ENCODE data around the gene MED13L.

MED13L gene

GRCh38 chr12:116196752-116197718 is 80.5 kb downstream of the MED13L start:
- DNase-seq (ENCODE audit: extremely low spot score), result peak; percentile 17
- no peak for TF ChIP-seq HDGF (IDR thresholded peaks at IDR 0.05; ENCODE audit: borderline replicate concordance)
- no peak for TF ChIP-seq NFRKB (IDR thresholded peaks at IDR 0.05)
- TF ChIP-seq L3MBTL2 (conservative IDR thresholded peaks at IDR 0.05), result no peak
- ChIA-PET CTCF (interaction anchor here (0.6 to 0.7 kb wide), 2 partner anchors 39 to 199 kb away, joined by 3 read pairs; no protein-coding TSS in a partner anchor), POLR2A (no interaction called here)

- DNase-seq (ENCODE audit: extremely low spot score), result no peak
- TF ChIP-seq FOXA1 (IDR thresholded peaks at IDR 0.05) (no peak), LEF1 (IDR thresholded peaks at IDR 0.05; ENCODE audit: borderline replicate concordance) (no peak), HDGF (IDR thresholded peaks at IDR 0.05; ENCODE audit: borderline replicate concordance) (no peak), SUZ12 (IDR thresholded peaks at IDR 0.05) (no peak), CTBP1 (IDR thresholded peaks at IDR 0.05; ENCODE audit: borderline replicate concordance) (no peak), TARDBP (IDR thresholded peaks at IDR 0.05) (no peak), SP1 (IDR thresholded peaks at IDR 0.05) (no peak), BHLHE40 (IDR thresholded peaks at IDR 0.05; ENCODE audit: borderline replicate concordance) (no peak), ZNF384 (IDR thresholded peaks at IDR 0.05) (peak; percentile 76)
- CTCF ChIA-PET, result interaction anchor here (0.7 kb wide), 1 partner anchor 198 kb away, joined by 3 read pairs; no protein-coding TSS in a partner anchor
- POLR2A ChIA-PET, result no interaction called here
These were observed 81.3 kb downstream of the MED13L start for GRCh38 chr12:116196226-116196625.

- no peak for DNase-seq (ENCODE audit: extremely low spot score)
- ChIA-PET CTCF (no interaction called here), POLR2A (no interaction called here)
- no peak for TF ChIP-seq SUZ12 (IDR thresholded peaks at IDR 0.05)
- TF ChIP-seq NFRKB (IDR thresholded peaks at IDR 0.05), result no peak
- TF ChIP-seq LEF1 (IDR thresholded peaks at IDR 0.05; ENCODE audit: borderline replicate concordance), result no peak
- TF ChIP-seq FOXA1 (IDR thresholded peaks at IDR 0.05), result no peak
- TF ChIP-seq L3MBTL2 (conservative IDR thresholded peaks at IDR 0.05), result no peak
- no peak for TF ChIP-seq TARDBP (IDR thresholded peaks at IDR 0.05)
- no peak for TF ChIP-seq HDGF (IDR thresholded peaks at IDR 0.05; ENCODE audit: borderline replicate concordance)
These were observed 82.5 kb downstream of the MED13L start for GRCh38 chr12:116194935-116195431.

- CTCF ChIA-PET, result no interaction called here
- POLR2A ChIA-PET, result no interaction called here
- TF ChIP-seq LEF1 (IDR thresholded peaks at IDR 0.05; ENCODE audit: borderline replicate concordance) (no peak), ZNF384 (IDR thresholded peaks at IDR 0.05) (no peak), BHLHE40 (IDR thresholded peaks at IDR 0.05; ENCODE audit: borderline replicate concordance) (no peak), ELF4 (IDR thresholded peaks at IDR 0.05) (no peak), ARNT (IDR thresholded peaks at IDR 0.05) (no peak), SP1 (IDR thresholded peaks at IDR 0.05) (no peak), FOXA1 (IDR thresholded peaks at IDR 0.05) (no peak), TARDBP (IDR thresholded peaks at IDR 0.05) (no peak), SUZ12 (IDR thresholded peaks at IDR 0.05) (no peak), NFRKB (IDR thresholded peaks at IDR 0.05) (no peak), FOXK2 (IDR thresholded peaks at IDR 0.05) (no peak), L3MBTL2 (conservative IDR thresholded peaks at IDR 0.05) (no peak), PKNOX1 (IDR thresholded peaks at IDR 0.05) (no peak), HDGF (IDR thresholded peaks at IDR 0.05; ENCODE audit: borderline replicate concordance) (no peak), FOXM1 (IDR thresholded peaks at IDR 0.05; ENCODE audit: borderline replicate concordance) (no peak), CTBP1 (IDR thresholded peaks at IDR 0.05; ENCODE audit: borderline replicate concordance) (no peak)
- no peak for DNase-seq (ENCODE audit: extremely low spot score)
These were observed 87.8 kb downstream of the MED13L start for GRCh38 chr12:116189692-116190091.

GRCh38 chr12:116188581-116188980 is 88.9 kb downstream of the MED13L start:
- TF ChIP-seq TARDBP (IDR thresholded peaks at IDR 0.05), result no peak
- no peak for DNase-seq (ENCODE audit: extremely low spot score)
- ChIA-PET POLR2A (interaction anchor here (0.6 kb wide), 1 partner anchor 1860 kb away, joined by 3 read pairs; no protein-coding TSS in a partner anchor), CTCF (no interaction called here)

- DNase-seq (ENCODE audit: extremely low spot score), result no peak
- CTCF ChIA-PET, result interaction anchor here (0.7 kb wide), 1 partner anchor 72 kb away, joined by 3 read pairs; no protein-coding TSS in a partner anchor
- TF ChIP-seq L3MBTL2 (conservative IDR thresholded peaks at IDR 0.05) (no peak), PKNOX1 (IDR thresholded peaks at IDR 0.05) (peak; percentile 70)
- POLR2A ChIA-PET, result no interaction called here
These were observed 90.4 kb downstream of the MED13L start for GRCh38 chr12:116187151-116187511.

GRCh38 chr12:116186482-116187150 is 90.9 kb downstream of the MED13L start:
- no peak for TF ChIP-seq TARDBP (IDR thresholded peaks at IDR 0.05)
- TF ChIP-seq HDGF (IDR thresholded peaks at IDR 0.05; ENCODE audit: borderline replicate concordance), result no peak
- no peak for TF ChIP-seq ARNT (IDR thresholded peaks at IDR 0.05)
- no peak for TF ChIP-seq PKNOX1 (IDR thresholded peaks at IDR 0.05)
- no peak for TF ChIP-seq BHLHE40 (IDR thresholded peaks at IDR 0.05; ENCODE audit: borderline replicate concordance)
- no peak for TF ChIP-seq SP1 (IDR thresholded peaks at IDR 0.05)
- no peak for TF ChIP-seq FOXM1 (IDR thresholded peaks at IDR 0.05; ENCODE audit: borderline replicate concordance)
- TF ChIP-seq NFRKB (IDR thresholded peaks at IDR 0.05), result no peak
- TF ChIP-seq LEF1 (IDR thresholded peaks at IDR 0.05; ENCODE audit: borderline replicate concordance), result no peak
- TF ChIP-seq L3MBTL2 (conservative IDR thresholded peaks at IDR 0.05), result no peak
- TF ChIP-seq ZNF384 (IDR thresholded peaks at IDR 0.05), result no peak
- TF ChIP-seq ELF4 (IDR thresholded peaks at IDR 0.05), result no peak
- TF ChIP-seq CTBP1 (IDR thresholded peaks at IDR 0.05; ENCODE audit: borderline replicate concordance), result no peak
- no peak for TF ChIP-seq FOXA1 (IDR thresholded peaks at IDR 0.05)
- CTCF ChIA-PET, result no interaction called here
- POLR2A ChIA-PET, result no interaction called here
- DNase-seq (ENCODE audit: extremely low spot score), result no peak

All from HEK293T (cell line).